Calu3 (cell line): ENCODE data around the gene LHX3. TPM values are rescaled to one million over a fixed set of nuclear protein-coding genes. Genes with fewer than 3 reads are reported as not detected.

Experiments used
- BruUV-seq: library from RNA; stranded (reverse); fragments of 400-500 nt; replicated peaks from 2 replicates; lab custom pipeline; 2021; lab: Mats Ljungman, UMichigan
- CTCF ChIA-PET: fragments of 300-600 bp; sonication (Branson Sonifier 250); formaldehyde crosslinking; loops from one replicate; lab custom pipeline; 2022; ENCODE audit warnings: antibody characterized with exemption; lab: Charles Lee
- DNase-seq: peaks from one replicate; pipeline ENCODE4 v3.0.0; 2022
- H3K27ac Mint-ChIP-seq: one replicate; pipeline ENCODE4 v1.8.0; 2022; ENCODE audit warnings: mixed read lengths; ENCODE audit not compliant: unreplicated experiment
- H3K27me3 Mint-ChIP-seq: one replicate; pipeline ENCODE4 v1.8.0; 2022; ENCODE audit warnings: mixed read lengths; ENCODE audit not compliant: unreplicated experiment
- H3K36me3 Mint-ChIP-seq: one replicate; pipeline ENCODE4 v1.8.0; 2022; ENCODE audit warnings: mild to moderate bottlenecking, moderate library complexity, mixed read lengths; ENCODE audit not compliant: insufficient read depth, unreplicated experiment
- H3K4me1 Mint-ChIP-seq: one replicate; pipeline ENCODE4 v1.8.0; 2022; ENCODE audit warnings: mild to moderate bottlenecking, low read depth, mixed read lengths; ENCODE audit not compliant: unreplicated experiment
- H3K4me3 Mint-ChIP-seq: one replicate; pipeline ENCODE4 v1.8.0; 2022; ENCODE audit warnings: mild to moderate bottlenecking, low read depth, moderate library complexity, mixed read lengths; ENCODE audit not compliant: unreplicated experiment
- H3K9me3 Mint-ChIP-seq: one replicate; pipeline ENCODE4 v1.8.0; 2022; ENCODE audit warnings: low read depth, mixed read lengths; ENCODE audit not compliant: unreplicated experiment
- intact Hi-C: fragments of 100-400 bp; cut with micrococcal nuclease; formaldehyde crosslinking; loops from one replicate; pipeline ENCODE4 v1.10.0; 2022; ENCODE audit not compliant: unreplicated experiment
- total RNA-seq: library from RNA; stranded (reverse); gene quantifications from 2 replicates; pipeline ENCODE4 v1.2.3, GENCODE V29; 2022
- TF ChIP-seq, protein P1 (sequence below): fragments of 200-600 bp; IDR thresholded peaks from one replicate; pipeline ENCODE4 v1.8.0; 2022; ENCODE audit warnings: antibody characterized with exemption; ENCODE audit not compliant: unreplicated experiment

LHX3 gene
- total RNA-seq, 1 experiment from 2014 or later, result not detected

DNA sequence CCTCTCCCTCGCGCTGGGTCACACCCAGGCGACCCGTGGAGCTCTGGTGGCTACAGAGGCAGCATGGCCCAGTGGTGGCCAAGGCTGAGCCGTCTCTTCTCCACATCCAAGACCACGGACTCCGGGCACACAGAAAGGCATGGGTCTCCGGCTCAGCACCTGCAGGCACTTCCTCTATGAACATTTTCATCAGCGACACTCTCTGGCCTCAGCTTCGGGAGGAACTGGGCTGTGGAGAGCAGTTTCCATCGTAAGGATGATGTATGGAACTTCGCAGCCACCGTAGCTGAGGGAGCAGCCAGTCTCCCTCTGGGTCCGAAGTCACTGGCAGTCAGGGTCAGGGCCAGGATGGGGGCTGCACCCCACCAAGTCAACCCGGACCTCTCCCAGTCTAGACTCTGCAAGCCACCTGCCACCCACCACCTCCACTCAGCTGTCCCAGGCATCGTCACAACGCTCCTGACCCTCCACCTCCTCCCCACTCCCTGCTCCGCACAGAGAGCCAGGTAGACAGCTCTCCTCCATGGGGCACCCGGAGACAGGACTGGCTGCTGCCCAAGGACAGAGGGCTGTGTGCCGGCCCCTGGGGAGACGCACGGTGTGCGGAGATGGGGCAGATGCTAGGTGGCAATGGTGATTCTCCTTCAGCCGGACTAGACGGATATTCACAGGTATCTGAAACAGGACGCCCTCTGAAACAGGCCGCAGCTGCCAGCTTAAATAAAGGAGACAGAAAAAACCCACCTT, 31.0 kb upstream of the LHX3 start:
- CTCF ChIA-PET, result no interaction called here
- no peak for DNase-seq
- peaks cover 8% of the 10 kb centered on the region for H3K36me3 Mint-ChIP-seq
- no peak overlapping the region for H3K27ac Mint-ChIP-seq
- intact Hi-C loops, result no loop called here
- TF ChIP-seq, protein P1, sequence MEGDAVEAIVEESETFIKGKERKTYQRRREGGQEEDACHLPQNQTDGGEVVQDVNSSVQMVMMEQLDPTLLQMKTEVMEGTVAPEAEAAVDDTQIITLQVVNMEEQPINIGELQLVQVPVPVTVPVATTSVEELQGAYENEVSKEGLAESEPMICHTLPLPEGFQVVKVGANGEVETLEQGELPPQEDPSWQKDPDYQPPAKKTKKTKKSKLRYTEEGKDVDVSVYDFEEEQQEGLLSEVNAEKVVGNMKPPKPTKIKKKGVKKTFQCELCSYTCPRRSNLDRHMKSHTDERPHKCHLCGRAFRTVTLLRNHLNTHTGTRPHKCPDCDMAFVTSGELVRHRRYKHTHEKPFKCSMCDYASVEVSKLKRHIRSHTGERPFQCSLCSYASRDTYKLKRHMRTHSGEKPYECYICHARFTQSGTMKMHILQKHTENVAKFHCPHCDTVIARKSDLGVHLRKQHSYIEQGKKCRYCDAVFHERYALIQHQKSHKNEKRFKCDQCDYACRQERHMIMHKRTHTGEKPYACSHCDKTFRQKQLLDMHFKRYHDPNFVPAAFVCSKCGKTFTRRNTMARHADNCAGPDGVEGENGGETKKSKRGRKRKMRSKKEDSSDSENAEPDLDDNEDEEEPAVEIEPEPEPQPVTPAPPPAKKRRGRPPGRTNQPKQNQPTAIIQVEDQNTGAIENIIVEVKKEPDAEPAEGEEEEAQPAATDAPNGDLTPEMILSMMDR, result no peak
- no peaks in the 10 kb centered on the region for H3K4me1 Mint-ChIP-seq
- H3K4me3 Mint-ChIP-seq, result no peak overlapping the region
- H3K27me3 Mint-ChIP-seq, result no peaks in the 10 kb centered on the region
- H3K9me3 Mint-ChIP-seq, result no peaks in the 10 kb centered on the region
- BruUV-seq, result no TSS peak

DNA sequence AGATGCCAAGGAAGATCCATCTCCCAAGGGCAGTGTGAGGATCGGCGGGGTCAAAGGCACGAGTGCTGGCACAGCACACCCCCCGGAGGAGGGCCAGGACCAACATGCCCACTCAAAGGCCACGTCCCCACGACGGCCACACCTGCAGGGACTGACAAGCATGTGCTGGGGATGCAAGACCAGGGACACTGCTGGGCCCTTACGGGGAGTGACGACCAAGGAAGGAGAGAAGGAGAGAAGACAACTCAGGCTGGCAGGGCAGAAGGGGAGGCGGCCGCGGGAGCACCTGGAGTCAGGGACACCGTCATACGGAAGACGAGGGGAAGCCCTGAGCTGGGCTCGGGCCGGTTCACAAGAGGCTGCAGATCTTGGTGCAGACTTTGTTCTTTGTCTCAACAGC, 30.2 kb upstream of the LHX3 start:
- DNase-seq, result no peak
- BruUV-seq, result no TSS peak
- intact Hi-C loops, result no loop called here
- no peak overlapping the region for H3K4me3 Mint-ChIP-seq
- CTCF ChIA-PET, result no interaction called here
- H3K27ac Mint-ChIP-seq, result no peak overlapping the region
- no peaks in the 10 kb centered on the region for H3K4me1 Mint-ChIP-seq
- no peaks in the 10 kb centered on the region for H3K27me3 Mint-ChIP-seq
- H3K36me3 Mint-ChIP-seq, result peaks cover 8% of the 10 kb centered on the region
- no peaks in the 10 kb centered on the region for H3K9me3 Mint-ChIP-seq
- TF ChIP-seq, protein P1, result no peak

DNA sequence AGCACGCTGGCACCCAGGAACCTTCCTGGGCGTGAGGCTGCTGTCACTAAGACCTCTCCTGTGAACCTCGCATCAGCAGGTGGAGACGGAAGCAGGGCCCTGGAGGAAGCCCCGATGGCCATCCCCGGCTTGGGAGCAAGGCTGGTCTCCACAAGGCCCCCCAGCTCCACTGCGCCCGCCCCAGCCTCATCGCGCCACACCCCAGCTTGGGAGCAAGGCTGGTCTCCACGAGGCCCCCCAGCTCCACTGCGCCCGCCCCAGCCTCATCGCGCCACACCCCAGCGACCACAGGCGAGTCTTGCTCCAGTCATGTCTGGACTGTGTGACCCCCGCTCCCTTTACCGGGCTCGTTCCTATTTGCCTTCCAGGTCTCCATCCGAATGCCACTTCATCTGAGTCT, 29.7 kb upstream of the LHX3 start:
- BruUV-seq, result no TSS peak
- H3K4me1 Mint-ChIP-seq, result no peaks in the 10 kb centered on the region
- H3K27ac Mint-ChIP-seq, result no peak overlapping the region

DNA sequence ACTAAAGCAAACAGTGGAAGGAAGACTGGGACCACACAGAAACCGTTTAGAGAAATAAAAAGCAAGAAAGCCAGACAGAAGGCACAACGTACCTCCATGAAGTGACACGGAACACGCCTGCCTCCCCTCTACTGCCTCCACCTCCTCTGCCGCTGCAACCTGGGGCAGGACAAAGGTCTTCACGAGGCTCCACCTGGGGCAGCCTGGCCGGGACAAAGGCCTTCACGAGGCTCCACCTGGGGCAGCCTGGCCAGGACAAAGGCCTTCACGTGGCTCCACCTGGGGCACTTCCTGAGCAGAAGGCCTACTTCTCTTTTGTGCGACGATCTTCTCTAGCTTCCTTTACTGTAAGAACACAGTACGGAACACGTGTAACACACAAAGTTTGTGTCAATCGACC, 28.9 kb upstream of the LHX3 start:
- Mint-ChIP-seq H3K9me3 (no peaks in the 10 kb centered on the region), H3K4me3 (no peak overlapping the region), H3K27me3 (no peaks in the 10 kb centered on the region), H3K36me3 (peaks cover 8% of the 10 kb centered on the region), H3K27ac (no peak overlapping the region), H3K4me1 (no peaks in the 10 kb centered on the region)
- CTCF ChIA-PET, result no interaction called here
- no TSS peak for BruUV-seq
- TF ChIP-seq, protein P1, result no peak
- intact Hi-C loops, result no loop called here
- DNase-seq, result no peak

More for the DNA sequence above, 29.7 kb upstream of the LHX3 start:
- TF ChIP-seq, protein P1, result no peak
- no peak for DNase-seq
- CTCF ChIA-PET, result no interaction called here
- Mint-ChIP-seq H3K4me3 (no peak overlapping the region), H3K36me3 (peaks cover 8% of the 10 kb centered on the region), H3K27me3 (no peaks in the 10 kb centered on the region), H3K9me3 (no peaks in the 10 kb centered on the region)
- intact Hi-C loops, result no loop called here
